ENCODE measurements around the gene CDK19. TPM values are rescaled to one million over a fixed set of nuclear protein-coding genes. Genes with fewer than 3 reads are reported as not detected.
A peak's percentile ranks its signal among the peaks of the same experiment; 100 is the strongest.

The CDK19 gene
- total RNA-seq, 8 experiments from 2014 or later = 15.2 to 37.0 (median 18.8) TPM

- Histone ChIP-seq H3K4me3 (no peak overlapping the region), H3K27ac (no peak overlapping the region), H3K4me1 (replicated peaks in 1 of 2) (no peaks in the 10 kb centered on the region)
- 0 to 94% (median 70%) methylated on average over 1 to 2 of the region's 2 CpGs; no CpG with 5 or more reads in 1 of the 10 experiments for WGBS, 10 experiments
- in situ Hi-C loops (cut with MboI; ENCODE audit: low pct_unique_long_range_greater_than_20kb in 2 of 9, low sequenced_read_pairs in 9 of 9, unreplicated experiment in 9 of 9) = no loop called here
- ATAC-seq (replicated peaks in 6 of 8) = peak in 3 of 8 experiments; percentile 60 to 85 (median 68)
Measured at GRCh38 chr6:110633731-110634213, 181.5 kb downstream of the CDK19 start.

GRCh38 chr6:110629153-110629552 lies 186.1 kb downstream of the CDK19 start:
- in situ Hi-C loops (cut with MboI; ENCODE audit: low pct_unique_long_range_greater_than_20kb in 2 of 9, low sequenced_read_pairs in 9 of 9, unreplicated experiment in 9 of 9) = no loop called here
- H3K4me1 ChIP-seq (replicated peaks in 1 of 2) = no peaks in the 10 kb centered on the region
- H3K4me3 ChIP-seq = no peak overlapping the region
- ATAC-seq (replicated peaks in 6 of 8) = no peak
- H3K27ac ChIP-seq = no peak overlapping the region
- 80 to 100% (median 85%) methylated on average over 1 to 2 of the region's 2 CpGs; no CpG with 5 or more reads in 6 of the 10 experiments for WGBS, 10 experiments

- no peak overlapping the region for H3K27ac ChIP-seq
- H3K4me3 ChIP-seq = no peak overlapping the region
- WGBS, 10 experiments = 25 to 93% (median 80%) methylated on average over 1 to 5 of the region's 5 CpGs; no CpG with 5 or more reads in 1 of the 10 experiments
- in situ Hi-C loops (cut with MboI; ENCODE audit: low pct_unique_long_range_greater_than_20kb in 2 of 9, low sequenced_read_pairs in 9 of 9, unreplicated experiment in 9 of 9) = no loop called here
- peak in 2 of 8 experiments; percentile 43 to 65 for ATAC-seq (replicated peaks in 6 of 8)
- H3K4me1 ChIP-seq (replicated peaks in 1 of 2) = no peaks in the 10 kb centered on the region
Measured at GRCh38 chr6:110628330-110628729, 186.9 kb downstream of the CDK19 start.

- no peak for ATAC-seq (replicated peaks in 6 of 8)
- H3K27ac ChIP-seq = no peak overlapping the region
- no peak overlapping the region for H3K4me3 ChIP-seq
- in situ Hi-C loops (cut with MboI; ENCODE audit: low pct_unique_long_range_greater_than_20kb in 2 of 9, low sequenced_read_pairs in 9 of 9, unreplicated experiment in 9 of 9) = no loop called here
- H3K4me1 ChIP-seq (replicated peaks in 1 of 2) = no peaks in the 10 kb centered on the region
- 87 to 100% (median 100%) methylated on average over 1 of the region's 1 CpG; no CpG with 5 or more reads in 3 of the 10 experiments for WGBS, 10 experiments
Measured at GRCh38 chr6:110626442-110626841, 188.8 kb downstream of the CDK19 start.

GRCh38 chr6:110625883-110626282 lies 189.4 kb downstream of the CDK19 start:
- no peak for ATAC-seq (replicated peaks in 6 of 8)
- H3K4me1 ChIP-seq (replicated peaks in 1 of 2) = no peaks in the 10 kb centered on the region
- 25 to 100% (median 85%) methylated on average over 1 to 2 of the region's 2 CpGs; no CpG with 5 or more reads in 2 of the 10 experiments for WGBS, 10 experiments
- in situ Hi-C loops (cut with MboI; ENCODE audit: low pct_unique_long_range_greater_than_20kb in 2 of 9, low sequenced_read_pairs in 9 of 9, unreplicated experiment in 9 of 9) = no loop called here
- H3K4me3 ChIP-seq = no peak overlapping the region
- H3K27ac ChIP-seq = no peak overlapping the region

- Histone ChIP-seq H3K4me3 (no peak overlapping the region), H3K4me1 (replicated peaks in 1 of 2) (no peaks in the 10 kb centered on the region), H3K27ac (no peak overlapping the region)
- WGBS, 10 experiments = 83 to 100% (median 98%) methylated on average over 1 to 2 of the region's 2 CpGs
- no peak for ATAC-seq (replicated peaks in 6 of 8)
- in situ Hi-C loops (cut with MboI; ENCODE audit: low pct_unique_long_range_greater_than_20kb in 2 of 9, low sequenced_read_pairs in 9 of 9, unreplicated experiment in 9 of 9) = no loop called here
Measured at GRCh38 chr6:110622912-110623578, 192.2 kb downstream of the CDK19 start.

- ATAC-seq (replicated peaks in 6 of 8) = no peak
- Histone ChIP-seq H3K4me1 (replicated peaks in 1 of 2) (no peaks in the 10 kb centered on the region), H3K4me3 (no peak overlapping the region), H3K27ac (no peak overlapping the region)
- WGBS, 10 experiments = 96% methylated on average over 7 of the region's 9 CpGs; no CpG with 5 or more reads in 9 of the 10 experiments
- in situ Hi-C loops (cut with MboI; ENCODE audit: low pct_unique_long_range_greater_than_20kb in 2 of 9, low sequenced_read_pairs in 9 of 9, unreplicated experiment in 9 of 9) = no loop called here
Measured at GRCh38 chr6:110621061-110621460, 194.2 kb downstream of the CDK19 start.

GRCh38 chr6:110620065-110620464 lies 195.2 kb downstream of the CDK19 start:
- WGBS, 10 experiments = 50 to 100% (median 82%) methylated on average over 1 of the region's 1 CpG; no CpG with 5 or more reads in 3 of the 10 experiments
- H3K4me1 ChIP-seq (replicated peaks in 1 of 2) = no peaks in the 10 kb centered on the region
- no peak overlapping the region for H3K4me3 ChIP-seq
- ATAC-seq (replicated peaks in 6 of 8) = no peak
- no peak overlapping the region for H3K27ac ChIP-seq
- in situ Hi-C loops (cut with MboI; ENCODE audit: low pct_unique_long_range_greater_than_20kb in 2 of 9, low sequenced_read_pairs in 9 of 9, unreplicated experiment in 9 of 9) = no loop called here

- H3K4me1 ChIP-seq (replicated peaks in 1 of 2) = no peaks in the 10 kb centered on the region
- H3K27ac ChIP-seq = no peak overlapping the region
- ATAC-seq (replicated peaks in 6 of 8) = no peak
- in situ Hi-C loops (cut with MboI; ENCODE audit: low pct_unique_long_range_greater_than_20kb in 2 of 9, low sequenced_read_pairs in 9 of 9, unreplicated experiment in 9 of 9) = no loop called here
- no peak overlapping the region for H3K4me3 ChIP-seq
- WGBS, 10 experiments = 75 to 100% (median 83%) methylated on average over 1 to 2 of the region's 2 CpGs; no CpG with 5 or more reads in 3 of the 10 experiments
Measured at GRCh38 chr6:110619275-110619908, 195.9 kb downstream of the CDK19 start.

GRCh38 chr6:110618591-110619267 lies 196.5 kb downstream of the CDK19 start:
- H3K4me1 ChIP-seq (replicated peaks in 1 of 2) = no peaks in the 10 kb centered on the region
- 30 to 91% (median 60%) methylated on average over 1 to 3 of the region's 3 CpGs; no CpG with 5 or more reads in 1 of the 10 experiments for whole genome bisulfite sequencing, 10 experiments
- no peak overlapping the region for H3K4me3 ChIP-seq
- H3K27ac ChIP-seq = no peak overlapping the region
- ATAC-seq (replicated peaks in 6 of 8) = peak in 3 of 8 experiments; percentile 3 to 64 (median 8)
- in situ Hi-C loops (cut with MboI; ENCODE audit: low pct_unique_long_range_greater_than_20kb in 2 of 9, low sequenced_read_pairs in 9 of 9, unreplicated experiment in 9 of 9) = no loop called here

- Histone ChIP-seq H3K4me3 (no peak overlapping the region), H3K4me1 (replicated peaks in 1 of 2) (no peaks in the 10 kb centered on the region), H3K27ac (no peak overlapping the region)
- in situ Hi-C loops (cut with MboI; ENCODE audit: low pct_unique_long_range_greater_than_20kb in 2 of 9, low sequenced_read_pairs in 9 of 9, unreplicated experiment in 9 of 9) = no loop called here
- 100% methylated on average over 1 of the region's 1 CpG; no CpG with 5 or more reads in 4 of the 10 experiments for WGBS, 10 experiments
- no peak for ATAC-seq (replicated peaks in 6 of 8)
Measured at GRCh38 chr6:110617057-110617456, 198.2 kb downstream of the CDK19 start.

- WGBS, 10 experiments = 67 to 100% (median 86%) methylated on average over 1 of the region's 1 CpG; no CpG with 5 or more reads in 7 of the 10 experiments
- H3K4me1 ChIP-seq (replicated peaks in 1 of 2) = no peaks in the 10 kb centered on the region
- ATAC-seq (replicated peaks in 6 of 8) = peak in 2 of 8 experiments; percentile 47 to 52
- H3K4me3 ChIP-seq = no peak overlapping the region
- H3K27ac ChIP-seq = no peak overlapping the region
- in situ Hi-C loops (cut with MboI; ENCODE audit: low pct_unique_long_range_greater_than_20kb in 2 of 9, low sequenced_read_pairs in 9 of 9, unreplicated experiment in 9 of 9) = no loop called here
Measured at GRCh38 chr6:110615722-110616121, 199.5 kb downstream of the CDK19 start.

- Histone ChIP-seq H3K27ac (no peak overlapping the region), H3K4me1 (replicated peaks in 1 of 2) (no peaks in the 10 kb centered on the region), H3K4me3 (no peak overlapping the region)
- in situ Hi-C loops (cut with MboI; ENCODE audit: low pct_unique_long_range_greater_than_20kb in 2 of 9, low sequenced_read_pairs in 9 of 9, unreplicated experiment in 9 of 9) = no loop called here
- no peak for ATAC-seq (replicated peaks in 6 of 8)
- 50 to 100% (median 91%) methylated on average over 1 to 4 of the region's 5 CpGs; no CpG with 5 or more reads in 1 of the 10 experiments for WGBS, 10 experiments
Measured at GRCh38 chr6:110614586-110614985, 200.7 kb downstream of the CDK19 start.

Measured in motor neuron (in vitro differentiated cells).